KOPT-K1 (cell line): ENCODE measurements around the gene FNIP1.

Experiments
- H3K27ac ChIP-seq: fragments of 200-600 bp; sonication (generic); 2 replicates; pipeline ENCODE4 v1.5.1; 2016; ENCODE audit warnings: antibody characterized with exemption, mild to moderate bottlenecking, low read depth, low read length; ENCODE audit not compliant: poor library complexity, severe bottlenecking
- H3K36me3 ChIP-seq: fragments of 200-600 bp; sonication (generic); 2 replicates; pipeline ENCODE4 v1.5.1; 2017; ENCODE audit warnings: antibody characterized with exemption, mild to moderate bottlenecking, low read length, moderate library complexity; ENCODE audit not compliant: insufficient read depth
- H3K9me3 ChIP-seq: fragments of 200-600 bp; sonication (generic); 2 replicates; pipeline ENCODE4 v1.5.1; 2017; ENCODE audit warnings: antibody characterized with exemption, low read length, mild to moderate bottlenecking; ENCODE audit not compliant: insufficient read depth, poor library complexity, severe bottlenecking

FNIP1 gene

GRCh38 chr5:131773805-131774204 is 23.0 kb downstream of the FNIP1 start:
- Histone ChIP-seq H3K36me3 (no peaks in the 10 kb centered on the region), H3K9me3 (no peaks in the 10 kb centered on the region), H3K27ac (no peak overlapping the region)

- no peaks in the 10 kb centered on the region for H3K36me3 ChIP-seq
- no peak overlapping the region for H3K27ac ChIP-seq
- H3K9me3 ChIP-seq, result peaks cover 11% of the 10 kb centered on the region
These were observed 25.1 kb downstream of the FNIP1 start for GRCh38 chr5:131771692-131772091.

GRCh38 chr5:131769961-131770360 is 26.9 kb downstream of the FNIP1 start:
- peaks cover 3% of the 10 kb centered on the region for H3K36me3 ChIP-seq
- H3K9me3 ChIP-seq, result peaks cover 14% of the 10 kb centered on the region
- no peak overlapping the region for H3K27ac ChIP-seq

- Histone ChIP-seq H3K36me3 (peaks cover 9% of the 10 kb centered on the region), H3K9me3 (peaks cover 19% of the 10 kb centered on the region), H3K27ac (no peak overlapping the region)
These were observed 27.5 kb downstream of the FNIP1 start for GRCh38 chr5:131769336-131769735.

- H3K36me3 ChIP-seq, result peaks cover 15% of the 10 kb centered on the region
- H3K9me3 ChIP-seq, result peaks cover 30% of the 10 kb centered on the region
- no peak overlapping the region for H3K27ac ChIP-seq
These were observed 28.9 kb downstream of the FNIP1 start for GRCh38 chr5:131767891-131768290.

GRCh38 chr5:131766689-131767088 is 30.1 kb downstream of the FNIP1 start:
- H3K9me3 ChIP-seq, result peaks cover 30% of the 10 kb centered on the region
- H3K36me3 ChIP-seq, result peaks cover 15% of the 10 kb centered on the region
- no peak overlapping the region for H3K27ac ChIP-seq

- H3K36me3 ChIP-seq, result peaks cover 15% of the 10 kb centered on the region
- peaks cover 30% of the 10 kb centered on the region for H3K9me3 ChIP-seq
- no peak overlapping the region for H3K27ac ChIP-seq
These were observed 31.6 kb downstream of the FNIP1 start for GRCh38 chr5:131765261-131765660.

GRCh38 chr5:131763968-131764367 is 32.8 kb downstream of the FNIP1 start:
- peaks cover 30% of the 10 kb centered on the region for H3K9me3 ChIP-seq
- no peak overlapping the region for H3K27ac ChIP-seq
- peaks cover 15% of the 10 kb centered on the region for H3K36me3 ChIP-seq

- H3K36me3 ChIP-seq, result peaks cover 15% of the 10 kb centered on the region
- H3K9me3 ChIP-seq, result peaks cover 18% of the 10 kb centered on the region
- no peak overlapping the region for H3K27ac ChIP-seq
These were observed 36.0 kb downstream of the FNIP1 start for GRCh38 chr5:131760793-131761192.

GRCh38 chr5:131759704-131760103 is 37.1 kb downstream of the FNIP1 start:
- peaks cover 14% of the 10 kb centered on the region for H3K9me3 ChIP-seq
- peaks cover 10% of the 10 kb centered on the region for H3K36me3 ChIP-seq
- H3K27ac ChIP-seq, result no peak overlapping the region

- Histone ChIP-seq H3K36me3 (no peaks in the 10 kb centered on the region), H3K27ac (no peak overlapping the region)
These were observed 38.3 kb downstream of the FNIP1 start for GRCh38 chr5:131758520-131758900.

GRCh38 chr5:131757830-131758519 is 38.8 kb downstream of the FNIP1 start:
- no peaks in the 10 kb centered on the region for H3K36me3 ChIP-seq
- H3K27ac ChIP-seq, result no peak overlapping the region
- H3K9me3 ChIP-seq, result no peaks in the 10 kb centered on the region

More at GRCh38 chr5:131758520-131758900, 38.3 kb downstream of the FNIP1 start:
- H3K9me3 ChIP-seq, result peaks cover 3% of the 10 kb centered on the region

GRCh38 chr5:131756942-131757341 is 39.9 kb downstream of the FNIP1 start:
- no peaks in the 10 kb centered on the region for H3K9me3 ChIP-seq
- H3K36me3 ChIP-seq, result no peaks in the 10 kb centered on the region
- no peak overlapping the region for H3K27ac ChIP-seq

- no peaks in the 10 kb centered on the region for H3K9me3 ChIP-seq
- H3K36me3 ChIP-seq, result no peaks in the 10 kb centered on the region
- no peak overlapping the region for H3K27ac ChIP-seq
These were observed 42.5 kb downstream of the FNIP1 start for GRCh38 chr5:131754363-131754762.

GRCh38 chr5:131751506-131751905 is 45.3 kb downstream of the FNIP1 start:
- no peaks in the 10 kb centered on the region for H3K36me3 ChIP-seq
- H3K27ac ChIP-seq, result no peak overlapping the region

GRCh38 chr5:131749723-131750470 is 46.9 kb downstream of the FNIP1 start:
- Histone ChIP-seq H3K27ac (no peak overlapping the region), H3K36me3 (no peaks in the 10 kb centered on the region), H3K9me3 (no peaks in the 10 kb centered on the region)

More at GRCh38 chr5:131751506-131751905, 45.3 kb downstream of the FNIP1 start:
- H3K9me3 ChIP-seq, result no peaks in the 10 kb centered on the region
